ENCODE results near the gene TAS1R3. TPM values are rescaled to one million over a fixed set of nuclear protein-coding genes. Genes with fewer than 3 reads are reported as not detected.

The TAS1R3 gene
- total and polyA plus RNA-seq, 4 donors, result 0.19 to 0.36 (median 0.33) TPM; not detected in 1

DNA sequence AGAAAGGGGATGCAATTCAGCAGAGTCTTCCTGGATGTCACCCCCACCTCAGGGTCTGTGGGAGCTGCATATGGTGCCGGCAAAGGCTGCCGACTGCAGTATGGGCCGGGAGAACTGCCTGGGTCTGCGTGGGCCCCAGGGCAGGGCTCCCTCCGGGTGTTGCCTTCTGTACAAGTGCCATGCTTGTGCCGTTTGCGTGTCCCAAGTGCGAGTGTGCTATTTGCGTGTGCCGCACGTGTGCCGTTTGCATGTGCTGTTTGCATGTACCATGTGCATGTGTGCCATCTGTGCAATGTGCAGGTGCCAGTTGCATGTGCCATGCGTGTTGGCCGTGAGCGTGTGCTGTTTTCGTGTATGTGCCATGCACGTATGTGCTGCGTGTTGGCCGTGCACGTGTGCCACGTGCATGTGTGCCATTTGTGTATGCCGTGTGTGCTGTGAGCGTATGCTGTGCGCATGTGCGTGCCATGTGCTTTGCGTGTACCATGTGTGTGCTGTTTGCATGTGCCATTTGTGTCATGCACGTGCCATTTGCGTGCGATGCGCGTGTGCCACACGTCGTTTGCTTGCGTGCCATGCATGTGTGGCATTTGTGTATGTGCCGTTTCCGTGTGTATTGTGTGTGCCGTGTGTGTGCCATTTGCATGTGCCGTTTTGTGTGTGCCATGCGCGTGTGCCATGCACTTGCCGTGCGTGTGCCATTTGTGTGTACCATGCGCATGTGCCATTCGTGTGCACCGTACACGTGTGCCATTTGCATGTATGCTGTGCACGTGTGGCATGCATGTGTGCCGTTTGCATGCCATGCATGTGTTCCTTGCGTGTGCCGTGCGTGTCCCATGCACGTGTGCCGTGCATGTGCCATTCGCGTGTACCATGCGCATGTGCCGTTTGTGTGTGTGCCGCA lies 1.5 kb upstream of the TAS1R3 start:
- TF ChIP-seq, protein P1, sequence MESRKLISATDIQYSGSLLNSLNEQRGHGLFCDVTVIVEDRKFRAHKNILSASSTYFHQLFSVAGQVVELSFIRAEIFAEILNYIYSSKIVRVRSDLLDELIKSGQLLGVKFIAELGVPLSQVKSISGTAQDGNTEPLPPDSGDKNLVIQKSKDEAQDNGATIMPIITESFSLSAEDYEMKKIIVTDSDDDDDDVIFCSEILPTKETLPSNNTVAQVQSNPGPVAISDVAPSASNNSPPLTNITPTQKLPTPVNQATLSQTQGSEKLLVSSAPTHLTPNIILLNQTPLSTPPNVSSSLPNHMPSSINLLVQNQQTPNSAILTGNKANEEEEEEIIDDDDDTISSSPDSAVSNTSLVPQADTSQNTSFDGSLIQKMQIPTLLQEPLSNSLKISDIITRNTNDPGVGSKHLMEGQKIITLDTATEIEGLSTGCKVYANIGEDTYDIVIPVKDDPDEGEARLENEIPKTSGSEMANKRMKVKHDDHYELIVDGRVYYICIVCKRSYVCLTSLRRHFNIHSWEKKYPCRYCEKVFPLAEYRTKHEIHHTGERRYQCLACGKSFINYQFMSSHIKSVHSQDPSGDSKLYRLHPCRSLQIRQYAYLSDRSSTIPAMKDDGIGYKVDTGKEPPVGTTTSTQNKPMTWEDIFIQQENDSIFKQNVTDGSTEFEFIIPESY (IDR thresholded peaks at IDR 0.05), result no peak
- no peaks in the 10 kb centered on the region for H3K9me3 ChIP-seq (ENCODE audit: control insufficient read depth in 4 of 4, low read length in 3 of 4)
- peaks cover 13 to 43% (median 30%) of the 10 kb centered on the region in 4 donors for H3K4me1 ChIP-seq (ENCODE audit: control insufficient read depth in 4 of 4, insufficient read depth in 4 of 4, low read length in 3 of 4)
- no peaks in the 10 kb centered on the region for H3K27me3 ChIP-seq (ENCODE audit: control insufficient read depth in 4 of 4, insufficient read depth in 4 of 4, low read length in 3 of 4)
- no peak overlapping the region for H3K27ac ChIP-seq (ENCODE audit: low read depth in 1 of 2, low read length in 2 of 2)
- DNase-seq (ENCODE audit: low spot score), result no peak
- peaks cover 0 to 11% (median 6%) of the 10 kb centered on the region in 4 donors for H3K36me3 ChIP-seq (ENCODE audit: control insufficient read depth in 4 of 4, insufficient read depth in 3 of 4, low read depth in 1 of 4, low read length in 3 of 4)
- H3K9ac ChIP-seq (ENCODE audit: low read depth in 1 of 2, low read length in 2 of 2), result no peak overlapping the region
- WGBS, result 92% methylated on average over 58 of the region's 58 CpGs
- no peak overlapping the region for H3K4me3 ChIP-seq (ENCODE audit: low read depth in 1 of 3, low read length in 3 of 3)

DNA sequence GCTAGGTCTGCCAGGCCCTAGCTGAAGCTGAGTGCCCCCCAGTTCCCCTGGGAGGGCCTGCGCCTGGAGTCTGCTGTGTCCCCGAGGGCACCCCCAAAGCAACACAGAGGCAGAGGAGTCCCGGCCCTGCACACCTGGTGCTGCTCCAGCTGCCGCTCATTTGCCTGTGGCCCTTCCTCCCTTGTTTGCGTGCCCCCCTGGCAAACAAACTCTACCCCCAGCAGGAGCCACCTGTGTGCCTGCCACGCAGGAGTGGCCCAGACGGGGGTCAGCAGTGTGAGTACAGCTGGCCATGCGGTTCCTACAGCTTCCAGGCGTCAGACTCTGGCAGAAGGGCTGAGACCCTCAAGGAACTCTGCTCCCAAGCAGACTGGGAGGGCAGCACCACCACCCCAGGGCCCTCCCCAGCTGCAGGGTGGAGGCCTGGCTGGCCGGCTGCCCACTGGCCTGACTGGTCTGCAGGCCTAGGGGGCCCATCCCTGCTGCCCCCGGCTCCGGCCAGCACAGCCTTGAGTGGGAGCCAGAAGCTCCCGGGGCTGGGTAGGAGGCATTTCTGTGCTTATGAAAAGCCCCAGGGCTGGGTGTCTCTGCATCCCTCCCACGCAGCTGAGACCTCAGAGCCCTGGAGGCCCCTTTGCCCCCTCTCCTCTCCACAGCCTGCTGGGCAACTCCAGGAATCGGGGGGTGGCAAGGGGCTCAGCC lies 563 bp upstream of the TAS1R3 start:
- Histone ChIP-seq H3K9ac (ENCODE audit: low read depth in 1 of 2, low read length in 2 of 2) (no peak overlapping the region), H3K27ac (ENCODE audit: low read depth in 1 of 2, low read length in 2 of 2) (no peak overlapping the region), H3K9me3 (ENCODE audit: control insufficient read depth in 4 of 4, low read length in 3 of 4) (no peaks in the 10 kb centered on the region), H3K4me1 (ENCODE audit: control insufficient read depth in 4 of 4, insufficient read depth in 4 of 4, low read length in 3 of 4) (peaks cover 13 to 37% (median 26%) of the 10 kb centered on the region in 4 donors), H3K4me3 (ENCODE audit: low read depth in 1 of 3, low read length in 3 of 3) (no peak overlapping the region), H3K27me3 (ENCODE audit: control insufficient read depth in 4 of 4, insufficient read depth in 4 of 4, low read length in 3 of 4) (no peaks in the 10 kb centered on the region), H3K36me3 (ENCODE audit: control insufficient read depth in 4 of 4, insufficient read depth in 3 of 4, low read depth in 1 of 4, low read length in 3 of 4) (peaks cover 0 to 11% (median 6%) of the 10 kb centered on the region in 4 donors)
- DNase-seq (ENCODE audit: low spot score), result no peak
- 78% methylated on average over 15 of the region's 15 CpGs for WGBS
- TF ChIP-seq HNF4A (conservative IDR thresholded peaks at IDR 0.05), result no peak
- TF ChIP-seq, protein P2, sequence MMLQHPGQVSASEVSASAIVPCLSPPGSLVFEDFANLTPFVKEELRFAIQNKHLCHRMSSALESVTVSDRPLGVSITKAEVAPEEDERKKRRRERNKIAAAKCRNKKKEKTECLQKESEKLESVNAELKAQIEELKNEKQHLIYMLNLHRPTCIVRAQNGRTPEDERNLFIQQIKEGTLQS (IDR thresholded peaks at IDR 0.05), result no peak
- TF ChIP-seq, protein P3, sequence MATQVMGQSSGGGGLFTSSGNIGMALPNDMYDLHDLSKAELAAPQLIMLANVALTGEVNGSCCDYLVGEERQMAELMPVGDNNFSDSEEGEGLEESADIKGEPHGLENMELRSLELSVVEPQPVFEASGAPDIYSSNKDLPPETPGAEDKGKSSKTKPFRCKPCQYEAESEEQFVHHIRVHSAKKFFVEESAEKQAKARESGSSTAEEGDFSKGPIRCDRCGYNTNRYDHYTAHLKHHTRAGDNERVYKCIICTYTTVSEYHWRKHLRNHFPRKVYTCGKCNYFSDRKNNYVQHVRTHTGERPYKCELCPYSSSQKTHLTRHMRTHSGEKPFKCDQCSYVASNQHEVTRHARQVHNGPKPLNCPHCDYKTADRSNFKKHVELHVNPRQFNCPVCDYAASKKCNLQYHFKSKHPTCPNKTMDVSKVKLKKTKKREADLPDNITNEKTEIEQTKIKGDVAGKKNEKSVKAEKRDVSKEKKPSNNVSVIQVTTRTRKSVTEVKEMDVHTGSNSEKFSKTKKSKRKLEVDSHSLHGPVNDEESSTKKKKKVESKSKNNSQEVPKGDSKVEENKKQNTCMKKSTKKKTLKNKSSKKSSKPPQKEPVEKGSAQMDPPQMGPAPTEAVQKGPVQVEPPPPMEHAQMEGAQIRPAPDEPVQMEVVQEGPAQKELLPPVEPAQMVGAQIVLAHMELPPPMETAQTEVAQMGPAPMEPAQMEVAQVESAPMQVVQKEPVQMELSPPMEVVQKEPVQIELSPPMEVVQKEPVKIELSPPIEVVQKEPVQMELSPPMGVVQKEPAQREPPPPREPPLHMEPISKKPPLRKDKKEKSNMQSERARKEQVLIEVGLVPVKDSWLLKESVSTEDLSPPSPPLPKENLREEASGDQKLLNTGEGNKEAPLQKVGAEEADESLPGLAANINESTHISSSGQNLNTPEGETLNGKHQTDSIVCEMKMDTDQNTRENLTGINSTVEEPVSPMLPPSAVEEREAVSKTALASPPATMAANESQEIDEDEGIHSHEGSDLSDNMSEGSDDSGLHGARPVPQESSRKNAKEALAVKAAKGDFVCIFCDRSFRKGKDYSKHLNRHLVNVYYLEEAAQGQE (IDR thresholded peaks at IDR 0.05), result no peak
- no peak for TF ChIP-seq JUND (IDR thresholded peaks at IDR 0.05)
- no peak for TF ChIP-seq RXRA (IDR thresholded peaks at IDR 0.05)
- TF ChIP-seq NR2F2 (IDR thresholded peaks at IDR 0.05), result no peak
- no peak for TF ChIP-seq HNF4G (IDR thresholded peaks at IDR 0.05)
- no peak for TF ChIP-seq SP1 (IDR thresholded peaks at IDR 0.05)
- TF ChIP-seq, protein P1 (IDR thresholded peaks at IDR 0.05), result no peak
- no peak for TF ChIP-seq GABPA (IDR thresholded peaks at IDR 0.05 in 1 of 2, conservative IDR thresholded peaks at IDR 0.05 in 1 of 2)
- no peak for TF ChIP-seq EGR1 (IDR thresholded peaks at IDR 0.05; ENCODE audit: low read depth in 2 of 2)
- no peak for TF ChIP-seq TAF1 (conservative IDR thresholded peaks at IDR 0.05)
- TF ChIP-seq YY1 (IDR thresholded peaks at IDR 0.05), result no peak
- TF ChIP-seq RAD21 (IDR thresholded peaks at IDR 0.05), result no peak
- TF ChIP-seq, protein P4, sequence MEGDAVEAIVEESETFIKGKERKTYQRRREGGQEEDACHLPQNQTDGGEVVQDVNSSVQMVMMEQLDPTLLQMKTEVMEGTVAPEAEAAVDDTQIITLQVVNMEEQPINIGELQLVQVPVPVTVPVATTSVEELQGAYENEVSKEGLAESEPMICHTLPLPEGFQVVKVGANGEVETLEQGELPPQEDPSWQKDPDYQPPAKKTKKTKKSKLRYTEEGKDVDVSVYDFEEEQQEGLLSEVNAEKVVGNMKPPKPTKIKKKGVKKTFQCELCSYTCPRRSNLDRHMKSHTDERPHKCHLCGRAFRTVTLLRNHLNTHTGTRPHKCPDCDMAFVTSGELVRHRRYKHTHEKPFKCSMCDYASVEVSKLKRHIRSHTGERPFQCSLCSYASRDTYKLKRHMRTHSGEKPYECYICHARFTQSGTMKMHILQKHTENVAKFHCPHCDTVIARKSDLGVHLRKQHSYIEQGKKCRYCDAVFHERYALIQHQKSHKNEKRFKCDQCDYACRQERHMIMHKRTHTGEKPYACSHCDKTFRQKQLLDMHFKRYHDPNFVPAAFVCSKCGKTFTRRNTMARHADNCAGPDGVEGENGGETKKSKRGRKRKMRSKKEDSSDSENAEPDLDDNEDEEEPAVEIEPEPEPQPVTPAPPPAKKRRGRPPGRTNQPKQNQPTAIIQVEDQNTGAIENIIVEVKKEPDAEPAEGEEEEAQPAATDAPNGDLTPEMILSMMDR (IDR thresholded peaks at IDR 0.05; ENCODE audit: low read depth, low read length, missing input control), result no peak
- TF ChIP-seq FOXA2 (IDR thresholded peaks at IDR 0.05), result no peak

All from liver (tissue), 9 donors.